Spleen (tissue), 13 donors: ENCODE measurements around the gene TLR9. TPM values are rescaled to one million over a fixed set of nuclear protein-coding genes. Genes with fewer than 3 reads are reported as not detected.
"Not testable (repeated sequence)": the region's sequence is repeated elsewhere in the genome, so short reads cannot be mapped to it uniquely, and the experiment has no call there.

Experiments
- DNase-seq: peaks from one replicate; pipeline ENCODE4 v3.0.0-alpha.2; 2020
- H3K27ac ChIP-seq, 8 donors: fragments of 200-600 bp; sonication (generic) in 7 of 8; 1 replicate in 4 of 8; 2 replicates in 4 of 8; pipeline versions ENCODE4 v1.5.0 to v1.8.0; 2016 to 2021; ENCODE audit warnings: inconsistent platforms in 4 of 8, mild to moderate bottlenecking in 4 of 8, moderate library complexity in 1 of 8
- H3K27me3 ChIP-seq, 7 donors: fragments of 200-600 bp; sonication (generic) in 6 of 7; replicated peaks in 1 of 7; 1 replicate in 4 of 7; 2 replicates in 3 of 7; pipeline versions ENCODE4 v1.5.0 to v1.8.0; 2016 to 2021; ENCODE audit warnings: inconsistent platforms in 3 of 7, mild to moderate bottlenecking in 1 of 7
- H3K36me3 ChIP-seq, 6 donors: fragments of 200-600 bp; sonication (generic) in 5 of 6; 1 replicate in 4 of 6; 2 replicates in 2 of 6; pipeline versions ENCODE4 v1.5.0 to v1.8.0; 2016 to 2021; ENCODE audit warnings: inconsistent platforms in 2 of 6
- H3K4me1 ChIP-seq, 6 donors: fragments of 200-600 bp; sonication (generic) in 5 of 6; 1 replicate in 3 of 6; 2 replicates in 3 of 6; pipeline versions ENCODE4 v1.5.0 to v1.8.0; 2016 to 2021; ENCODE audit warnings: inconsistent platforms in 3 of 6
- H3K4me3 ChIP-seq, 8 donors: fragments of 200-600 bp; sonication (generic) in 7 of 8; 1 replicate in 4 of 8; 2 replicates in 4 of 8; pipeline versions ENCODE4 v1.5.0 to v1.8.0; 2016 to 2021; ENCODE audit warnings: inconsistent platforms in 4 of 8, mild to moderate bottlenecking in 4 of 8, moderate library complexity in 2 of 8
- H3K9me3 ChIP-seq, 8 donors: fragments of 200-600 bp; sonication (generic) in 7 of 8; 1 replicate in 4 of 8; 2 replicates in 4 of 8; pipeline versions ENCODE4 v1.5.0 to v1.8.0; 2016 to 2021; ENCODE audit warnings: inconsistent platforms in 4 of 8
- CTCF ChIP-seq, 11 experiments: fragments of 200-600 bp in 7 of 11; fragments of 450-650 bp in 4 of 11; sonication (generic) in 4 of 11; IDR thresholded peaks in 8 of 11; conservative IDR thresholded peaks in 3 of 11; 1 replicate in 7 of 11; 2 replicates in 4 of 11; pipeline versions ENCODE4 v1.4.0 to v1.8.0; 2016 to 2021; ENCODE audit warnings: antibody characterized with exemption in 11 of 11, inconsistent platforms in 4 of 11, mild to moderate bottlenecking in 1 of 11
- POLR2A ChIP-seq, 3 donors: fragments of 450-650 bp; IDR thresholded peaks; one replicate each; pipeline ENCODE4 v1.5.1; 2017; ENCODE audit warnings: antibody characterized with exemption in 3 of 3, mild to moderate bottlenecking in 1 of 3
- POLR2AphosphoS5 ChIP-seq, 3 donors: sonication (generic); formaldehyde crosslinking; IDR thresholded peaks; one replicate each; pipeline ENCODE4 v1.5.1; 2017; ENCODE audit warnings: antibody characterized with exemption in 3 of 3
- WGBS, 5 donors: extraction: QIAGEN DNeasy Blood & Tissue Kit in 3 of 5; methylation state at CpG; one replicate each; pipeline versions ENCODE4 v1.1.5 to v1.1.7; 2013 to 2018; 5-methylcytosine and 5-hydroxymethylcytosine counted together
- intact Hi-C: fragments of 100-400 bp; cut with DNase I; formaldehyde crosslinking; loops from one replicate; pipeline ENCODE4 v1.15.0; 2023; ENCODE audit warnings: low total_unique reads
- long read RNA-seq, 2 donors: transcript quantifications; one replicate each; lab custom pipeline, GENCODE V29; 2026
- polyA plus RNA-seq, 3 donors: library from polyadenylated mRNA; stranded (reverse); fragments of 200-250 nt; gene quantifications; one replicate each; pipeline ENCODE4 v1.2.1, GENCODE V29; 2013
- total RNA-seq, 7 donors: library from RNA; depleted of rRNA in 3 of 7; stranded (reverse); fragments of >200 nt in 3 of 7; fragmentation: NEBNext Ultra II Directional in 4 of 7; extraction: Animal tissue kit (Norgen Biotek cat#: 25700) in 4 of 7; gene quantifications; one replicate each; pipeline versions ENCODE4 v1.1.0 to v1.2.1, GENCODE V29; 2016 to 2021
- donor health status: healthy with polysubstance abuse.
- donor health status: DM: no; HTN: no; CAD: no; lungs with moderate emphysema.
- donor health status: DM: no; HTN: no; CAD: no.
- donor health status: Bipolar disorder and iron deficiency.
- donor health status: healthy.
- donor health status: DM: no; HTN: no; CAD: no.
- donor health status: DM: yes; HTN: yes; CAD: no.

Gene TLR9
- 1 to 10 TPM; 2.3 to 7.7 (median 4.2) TPM for total RNA-seq
- polyA plus RNA-seq, result 1 to 10 TPM in 1 of 3 donors, under 1 TPM in 1, not detected in 1; 0.55 to 3.8 TPM
- long read RNA-seq, donor 1, partial matches to known transcripts, result 0 of 4 reads
- long read RNA-seq, donor 1, other reads (novel, unspliced or antisense), result 0 of 4 reads
- long read RNA-seq, donor 2, partial matches to known transcripts, result 0 of 2 reads
- long read RNA-seq, donor 2, other reads (novel, unspliced or antisense), result 0 of 2 reads

GRCh38 chr3:52225452-52226228 lies at the start of gene TLR9:
TLR9 (minus strand) TSS chr3:52225645; CDS start chr3:52225529, 116 bp downstream.
- 17 to 54% (median 32%) methylated on average over 7 to 9 of the region's 9 CpGs for WGBS, 5 donors
- H3K4me1 ChIP-seq, result peaks cover 23 to 75% (median 61%) of the 10 kb centered on the region in 6 donors
- H3K9me3 ChIP-seq, result no peaks in the 10 kb centered on the region
- H3K4me3 ChIP-seq, result peak within 1 kb of the TSS; percentile 5 to 65 (median 33)
- intact Hi-C loops, result no loop called here
- peak; percentile 87 for DNase-seq
- H3K27ac ChIP-seq, result peak within 1 kb of the TSS; percentile 53 to 90 (median 80)
- peaks cover 6 to 71% (median 30%) of the 10 kb centered on the region in 6 donors for H3K36me3 ChIP-seq
- H3K27me3 ChIP-seq, result no peaks in the 10 kb centered on the region
- TF ChIP-seq POLR2A (IDR thresholded peaks at IDR 0.05) (peak in 1 of 3 donors; percentile 63), POLR2AphosphoS5 (IDR thresholded peaks at IDR 0.05) (peak; percentile 63 to 85 (median 82)), CTCF (IDR thresholded peaks at IDR 0.05 in 8 of 11, conservative IDR thresholded peaks at IDR 0.05 in 3 of 11) (no peak)

GRCh38 chr3:52274781-52275180 lies 49.3 kb upstream of the TLR9 start:
- Histone ChIP-seq H3K4me1 (peaks cover 75 to 90% (median 85%) of the 10 kb centered on the region in 6 donors), H3K27ac (peak overlapping the region in 3 of 8 donors; percentile 98 to 99 (median 99)), H3K4me3 (peak overlapping the region in 2 of 8 donors; percentile 83 to 95), H3K36me3 (peaks cover 0 to 53% (median 19%) of the 10 kb centered on the region in 6 donors)
- H3K27me3 ChIP-seq, H3K9me3 ChIP-seq: not testable (repeated sequence)
- peak; percentile 66 for DNase-seq
- 84 to 91% (median 87%) methylated on average over 18 of the region's 18 CpGs for WGBS, 5 donors
- intact Hi-C loops, result loop anchor here (5.0 kb wide), 1 partner anchor 37 kb away; the partner anchor contains the start of gene TWF2

GRCh38 chr3:52272831-52273230 lies 47.4 kb upstream of the TLR9 start:
- H3K4me1 ChIP-seq, result peaks cover 86 to 100% (median 95%) of the 10 kb centered on the region in 6 donors
- H3K27me3 ChIP-seq, result no peaks in the 10 kb centered on the region
- H3K27ac ChIP-seq, result peak overlapping the region in 6 of 8 donors; percentile 17 to 99 (median 84)
- TF ChIP-seq POLR2A (IDR thresholded peaks at IDR 0.05) (no peak), POLR2AphosphoS5 (IDR thresholded peaks at IDR 0.05) (no peak), CTCF (IDR thresholded peaks at IDR 0.05 in 8 of 11, conservative IDR thresholded peaks at IDR 0.05 in 3 of 11) (no peak)
- 61 to 93% (median 90%) methylated on average over 3 of the region's 3 CpGs for WGBS, 5 donors
- H3K9me3 ChIP-seq, result no peaks in the 10 kb centered on the region
- DNase-seq, result no peak
- intact Hi-C loops, result no loop called here
- no peak overlapping the region for H3K4me3 ChIP-seq
- H3K36me3 ChIP-seq, result peaks cover 0 to 72% (median 34%) of the 10 kb centered on the region in 6 donors

GRCh38 chr3:52272172-52272571 lies 46.7 kb upstream of the TLR9 start:
- H3K9me3 ChIP-seq, DNase-seq, H3K27me3 ChIP-seq, intact Hi-C loops: not testable (repeated sequence)
- Histone ChIP-seq H3K27ac (peak overlapping the region; percentile 20 to 99 (median 76)), H3K4me1 (peaks cover 85 to 100% (median 96%) of the 10 kb centered on the region in 6 donors), H3K4me3 (peak overlapping the region in 3 of 8 donors; percentile 0 to 53 (median 2)), H3K36me3 (peaks cover 0 to 79% (median 38%) of the 10 kb centered on the region in 6 donors)
- 87 to 96% (median 91%) methylated on average over 9 of the region's 9 CpGs for WGBS, 5 donors
